ENCODE measurements around the gene MFSD11.

DNA sequence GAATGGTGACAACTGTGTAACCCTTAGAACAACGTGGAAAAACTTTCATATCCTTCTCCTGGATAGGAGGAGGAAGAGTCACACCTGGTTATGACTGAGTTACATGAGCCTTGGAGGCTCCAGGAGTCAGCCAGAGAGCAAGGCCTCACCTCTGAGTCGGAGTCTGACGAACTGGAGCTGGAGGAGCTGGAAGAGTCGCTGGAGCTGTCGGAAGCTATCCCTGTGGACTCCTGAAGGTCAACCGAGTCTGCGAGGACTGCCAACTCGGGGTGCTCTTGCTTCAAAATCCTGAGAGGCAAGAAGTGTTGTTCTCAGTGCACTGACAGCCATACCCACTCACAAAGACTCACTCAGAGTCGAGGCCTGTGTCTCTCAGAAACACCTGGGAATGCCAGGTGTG is 17.7 kb upstream of the MFSD11 start:
- no peak for TF ChIP-seq CTCF (IDR thresholded peaks at IDR 0.05)
- TF ChIP-seq POLR2AphosphoS5 (IDR thresholded peaks at IDR 0.05), result no peak
